Measurements from ENCODE around the gene FLNC.

Gene FLNC

DNA sequence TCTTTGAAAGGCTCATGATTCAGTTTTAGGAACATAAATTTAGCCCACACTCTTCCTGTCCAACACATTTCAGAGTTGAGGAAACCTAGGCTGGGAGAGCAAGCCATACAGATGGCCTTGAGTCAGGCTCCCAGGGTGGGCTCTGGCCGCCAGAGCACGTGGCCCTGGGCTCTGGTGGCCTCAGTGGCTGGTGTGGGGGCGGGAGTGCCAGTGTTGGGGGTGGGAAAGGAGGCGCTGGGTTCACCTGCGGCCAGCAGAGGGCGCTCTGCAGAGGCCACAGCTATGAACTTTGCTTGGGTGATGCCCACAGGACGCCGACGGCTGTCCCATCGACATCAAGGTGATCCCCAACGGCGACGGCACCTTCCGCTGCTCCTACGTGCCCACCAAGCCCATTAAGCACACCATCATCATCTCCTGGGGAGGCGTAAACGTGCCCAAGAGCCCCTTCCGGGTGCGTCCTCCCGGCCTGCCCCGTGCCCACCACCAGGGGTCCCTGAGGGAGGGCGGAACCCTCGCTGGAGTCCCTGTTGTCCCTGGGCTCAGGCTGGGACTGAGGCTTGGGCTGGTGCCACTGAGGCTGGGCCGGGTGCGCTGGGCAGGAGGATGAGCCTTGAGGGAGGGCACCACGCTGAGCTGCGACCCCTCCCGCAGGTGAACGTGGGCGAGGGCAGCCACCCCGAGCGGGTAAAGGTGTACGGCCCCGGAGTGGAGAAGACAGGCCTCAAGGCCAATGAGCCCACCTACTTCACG, 11.9 kb downstream of the FLNC start:
- peak; percentile 83 for DNase-seq (ENCODE audit: extremely low spot score)
- TF ChIP-seq ELF4 (IDR thresholded peaks at IDR 0.05) (no peak), L3MBTL2 (conservative IDR thresholded peaks at IDR 0.05) (0 out of 2 replicates have a peak, but pooled peaks have one; percentile 55)
- POLR2A ChIA-PET: no interaction called here
- CTCF ChIA-PET: interaction anchor here (0.6 to 2.7 kb wide), 6 partner anchors 10 to 85 kb away, joined by 3 to 15 read pairs (median 4); partner anchors contain the start of gene ATP6V1F

DNA sequence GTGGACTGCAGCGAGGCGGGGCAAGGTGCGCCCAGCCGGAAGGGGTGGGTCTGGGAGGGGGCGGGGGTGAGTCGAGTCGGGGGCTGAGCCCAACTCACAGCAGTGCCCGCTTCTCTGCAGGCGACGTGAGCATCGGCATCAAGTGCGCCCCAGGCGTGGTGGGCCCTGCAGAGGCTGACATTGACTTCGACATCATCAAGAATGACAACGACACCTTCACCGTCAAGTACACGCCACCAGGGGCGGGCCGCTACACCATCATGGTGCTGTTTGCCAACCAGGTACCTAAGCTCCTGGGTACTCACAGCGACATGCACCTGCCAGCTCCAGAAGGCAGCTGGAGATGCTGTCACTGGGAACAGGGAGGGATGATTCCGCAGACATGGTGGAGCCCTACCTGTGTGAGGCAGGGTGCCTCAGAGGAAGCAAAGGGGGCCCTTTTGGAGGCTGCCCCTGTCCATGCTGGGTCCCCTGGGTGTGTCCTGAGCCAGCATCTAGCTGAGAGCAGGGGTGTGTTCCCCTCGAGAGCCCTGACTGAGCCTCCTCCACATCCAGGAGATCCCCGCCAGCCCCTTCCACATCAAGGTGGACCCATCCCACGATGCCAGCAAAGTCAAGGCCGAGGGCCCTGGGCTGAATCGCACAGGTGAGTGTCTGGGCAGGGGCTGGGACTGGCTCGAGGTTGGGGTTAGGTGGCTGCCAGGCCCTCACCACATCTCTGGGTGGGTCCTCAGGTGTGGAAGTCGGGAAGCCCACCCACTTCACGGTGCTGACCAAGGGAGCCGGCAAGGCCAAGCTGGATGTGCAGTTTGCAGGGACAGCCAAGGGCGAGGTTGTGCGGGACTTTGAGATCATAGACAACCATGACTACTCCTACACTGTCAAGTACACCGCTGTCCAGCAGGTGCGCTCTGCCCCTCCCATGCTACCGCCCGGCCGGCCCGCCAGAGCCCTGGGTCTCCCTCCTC, 12.8 kb downstream of the FLNC start:
- TF ChIP-seq FOXA1 (IDR thresholded peaks at IDR 0.05) (no peak), L3MBTL2 (conservative IDR thresholded peaks at IDR 0.05) (no peak), ZNF384 (IDR thresholded peaks at IDR 0.05) (no peak), LEF1 (IDR thresholded peaks at IDR 0.05; ENCODE audit: borderline replicate concordance) (no peak), FOXM1 (IDR thresholded peaks at IDR 0.05; ENCODE audit: borderline replicate concordance) (no peak), PKNOX1 (IDR thresholded peaks at IDR 0.05) (no peak), SUZ12 (IDR thresholded peaks at IDR 0.05) (no peak), ELF4 (IDR thresholded peaks at IDR 0.05) (no peak), HDGF (IDR thresholded peaks at IDR 0.05; ENCODE audit: borderline replicate concordance) (no peak), ARNT (IDR thresholded peaks at IDR 0.05) (no peak), SP1 (IDR thresholded peaks at IDR 0.05) (no peak), TARDBP (IDR thresholded peaks at IDR 0.05) (no peak), BHLHE40 (IDR thresholded peaks at IDR 0.05; ENCODE audit: borderline replicate concordance) (no peak), NFRKB (IDR thresholded peaks at IDR 0.05) (no peak), CTBP1 (IDR thresholded peaks at IDR 0.05; ENCODE audit: borderline replicate concordance) (no peak), FOXK2 (IDR thresholded peaks at IDR 0.05) (no peak)
- no peak for DNase-seq (ENCODE audit: extremely low spot score)
- ChIA-PET CTCF (interaction anchor here (1.0 to 2.7 kb wide), 4 partner anchors 11 to 86 kb away, joined by 3 to 15 read pairs (median 5); partner anchors contain the start of gene ATP6V1F), POLR2A (no interaction called here)

DNA sequence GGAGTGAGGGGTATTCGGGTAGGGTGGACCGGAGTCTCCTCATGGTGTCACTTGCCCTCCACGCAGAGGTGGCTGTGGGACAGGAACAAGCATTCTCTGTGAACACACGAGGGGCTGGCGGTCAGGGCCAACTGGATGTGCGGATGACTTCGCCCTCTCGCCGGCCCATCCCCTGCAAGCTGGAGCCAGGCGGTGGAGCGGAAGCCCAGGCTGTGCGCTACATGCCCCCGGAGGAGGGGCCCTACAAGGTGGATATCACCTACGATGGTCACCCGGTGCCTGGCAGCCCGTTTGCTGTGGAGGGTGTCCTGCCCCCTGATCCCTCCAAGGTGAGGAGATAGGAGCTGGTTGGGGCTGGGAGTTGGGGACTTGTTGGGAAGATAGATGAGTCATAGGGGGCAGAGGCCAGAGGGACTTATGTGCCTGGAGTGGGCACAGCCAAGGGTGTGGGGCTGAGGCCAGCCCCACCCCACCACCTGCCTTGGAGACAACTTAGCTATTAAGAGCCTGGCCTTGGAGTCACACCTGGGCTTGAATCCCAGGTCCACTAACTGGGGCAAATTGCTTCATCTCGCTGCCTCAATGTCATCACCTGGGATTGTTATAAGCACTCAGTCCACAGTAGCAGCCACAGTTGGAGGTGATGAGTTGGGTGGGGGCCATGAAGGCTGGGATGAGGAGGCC, 13.9 kb downstream of the FLNC start:
- CTCF ChIA-PET: interaction anchor here (1.0 kb wide), 1 partner anchor 30 kb away, joined by 3 read pairs; no protein-coding TSS in a partner anchor

DNA sequence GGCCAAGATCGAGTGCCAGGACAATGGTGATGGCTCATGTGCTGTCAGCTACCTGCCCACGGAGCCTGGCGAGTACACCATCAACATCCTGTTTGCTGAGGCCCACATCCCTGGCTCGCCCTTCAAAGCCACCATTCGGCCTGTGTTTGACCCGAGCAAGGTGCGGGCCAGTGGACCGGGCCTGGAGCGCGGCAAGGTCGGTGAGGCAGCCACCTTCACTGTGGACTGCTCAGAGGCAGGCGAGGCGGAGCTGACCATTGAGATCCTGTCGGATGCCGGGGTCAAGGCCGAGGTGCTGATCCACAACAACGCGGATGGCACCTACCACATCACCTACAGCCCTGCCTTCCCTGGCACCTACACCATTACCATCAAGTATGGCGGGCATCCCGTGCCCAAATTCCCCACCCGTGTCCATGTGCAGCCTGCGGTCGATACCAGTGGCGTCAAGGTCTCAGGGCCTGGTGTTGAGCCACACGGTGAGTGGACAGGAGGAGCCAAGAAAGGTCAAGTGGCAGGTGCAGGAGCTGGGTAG, 14.6 kb downstream of the FLNC start:
- ChIA-PET CTCF (interaction anchor here (1.0 kb wide), 1 partner anchor 29 kb away, joined by 3 read pairs; no protein-coding TSS in a partner anchor), POLR2A (interaction anchor here (0.7 to 1.1 kb wide), 3 partner anchors 14 to 18 kb away, joined by 3 read pairs; partner anchors contain the start of gene ATP6V1F)

More for the DNA sequence above, 13.9 kb downstream of the FLNC start:
- no peak for DNase-seq (ENCODE audit: extremely low spot score)
- POLR2A ChIA-PET: interaction anchor here (0.7 to 1.1 kb wide), 2 partner anchors 16 to 19 kb away, joined by 3 read pairs; partner anchors contain the start of gene ATP6V1F
- TF ChIP-seq HDGF (IDR thresholded peaks at IDR 0.05; ENCODE audit: borderline replicate concordance): no peak
- TF ChIP-seq TARDBP (IDR thresholded peaks at IDR 0.05): no peak
- no peak for TF ChIP-seq FOXA1 (IDR thresholded peaks at IDR 0.05)
- no peak for TF ChIP-seq NFRKB (IDR thresholded peaks at IDR 0.05)
- no peak for TF ChIP-seq ELF4 (IDR thresholded peaks at IDR 0.05)
- no peak for TF ChIP-seq FOXM1 (IDR thresholded peaks at IDR 0.05; ENCODE audit: borderline replicate concordance)
- no peak for TF ChIP-seq CTBP1 (IDR thresholded peaks at IDR 0.05; ENCODE audit: borderline replicate concordance)
- no peak for TF ChIP-seq BHLHE40 (IDR thresholded peaks at IDR 0.05; ENCODE audit: borderline replicate concordance)
- no peak for TF ChIP-seq SP1 (IDR thresholded peaks at IDR 0.05)
- no peak for TF ChIP-seq PKNOX1 (IDR thresholded peaks at IDR 0.05)
- TF ChIP-seq FOXK2 (IDR thresholded peaks at IDR 0.05): no peak
- no peak for TF ChIP-seq LEF1 (IDR thresholded peaks at IDR 0.05; ENCODE audit: borderline replicate concordance)
- no peak for TF ChIP-seq ARNT (IDR thresholded peaks at IDR 0.05)
- no peak for TF ChIP-seq L3MBTL2 (conservative IDR thresholded peaks at IDR 0.05)
- no peak for TF ChIP-seq SUZ12 (IDR thresholded peaks at IDR 0.05)
- TF ChIP-seq ZNF384 (IDR thresholded peaks at IDR 0.05): no peak

DNA sequence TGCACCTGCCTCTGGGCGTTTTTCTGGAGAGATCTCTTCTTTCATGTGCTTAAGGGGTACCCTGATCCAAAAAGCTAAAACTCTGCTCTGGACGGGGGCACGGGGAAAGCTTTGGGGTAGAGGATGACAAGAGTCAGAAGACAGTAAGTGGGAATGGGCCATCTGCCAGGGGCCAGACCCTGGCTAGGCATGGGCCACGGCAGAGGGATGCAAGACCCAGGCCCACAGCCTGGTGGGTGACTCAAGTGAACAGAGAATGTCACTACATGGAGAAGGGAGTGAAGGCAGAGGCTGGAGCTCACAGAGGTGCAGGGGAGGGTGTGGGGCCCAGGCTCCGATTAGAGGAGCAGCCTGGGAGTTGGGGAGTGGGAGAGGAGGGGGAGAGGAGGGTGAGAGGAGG, 15.3 kb downstream of the FLNC start:
- CTCF ChIA-PET: no interaction called here
- POLR2A ChIA-PET: interaction anchor here (0.8 kb wide), 1 partner anchor 15 kb away, joined by 3 read pairs; no protein-coding TSS in a partner anchor

More for the DNA sequence above, 14.6 kb downstream of the FLNC start:
- TF ChIP-seq L3MBTL2 (conservative IDR thresholded peaks at IDR 0.05): no peak
- no peak for TF ChIP-seq NFRKB (IDR thresholded peaks at IDR 0.05)
- no peak for TF ChIP-seq ELF4 (IDR thresholded peaks at IDR 0.05)
- no peak for TF ChIP-seq FOXM1 (IDR thresholded peaks at IDR 0.05; ENCODE audit: borderline replicate concordance)
- no peak for TF ChIP-seq FOXA1 (IDR thresholded peaks at IDR 0.05)
- TF ChIP-seq BHLHE40 (IDR thresholded peaks at IDR 0.05; ENCODE audit: borderline replicate concordance): no peak
- no peak for DNase-seq (ENCODE audit: extremely low spot score)

More for the DNA sequence above, 15.3 kb downstream of the FLNC start:
- TF ChIP-seq HDGF (IDR thresholded peaks at IDR 0.05; ENCODE audit: borderline replicate concordance) (no peak), BHLHE40 (IDR thresholded peaks at IDR 0.05; ENCODE audit: borderline replicate concordance) (no peak), ARNT (IDR thresholded peaks at IDR 0.05) (no peak), ELF4 (IDR thresholded peaks at IDR 0.05) (no peak), ZNF384 (IDR thresholded peaks at IDR 0.05) (no peak), SP1 (IDR thresholded peaks at IDR 0.05) (no peak)
- DNase-seq (ENCODE audit: extremely low spot score): no peak
